SU-DHL-6 (cell line): ENCODE data around the gene LRRC4C.

Experiments used
- H2AFZ ChIP-seq: fragments of 200-600 bp; sonication (generic); 2 replicates; pipeline ENCODE4 v1.6.1; 2014; ENCODE audit warnings: low read depth, mild to moderate bottlenecking, moderate library complexity, mixed read lengths, antibody characterized with exemption, low read length; ENCODE audit not compliant: severe bottlenecking
- H3F3A ChIP-seq: fragments of 200-600 bp; shearing (Covaris generic); 2 replicates; pipeline ENCODE4 v1.6.0; 2016; ENCODE audit warnings: antibody characterized with exemption, mild to moderate bottlenecking; ENCODE audit not compliant: insufficient read depth
- H3K27ac ChIP-seq: fragments of 200-600 bp; sonication (generic); 2 replicates; pipeline ENCODE4 v1.5.1; 2016; ENCODE audit warnings: low read depth, mild to moderate bottlenecking, low read length, moderate library complexity, mixed read lengths
- H3K27me3 ChIP-seq: fragments of 200-600 bp; sonication (generic), shearing (Covaris generic); 2 replicates; pipeline ENCODE4 v1.6.0; 2014; ENCODE audit warnings: mild to moderate bottlenecking, low read length
- H3K36me3 ChIP-seq: fragments of 200-600 bp; sonication (generic); 2 replicates; pipeline ENCODE4 v1.6.1; 2014; ENCODE audit warnings: mild to moderate bottlenecking, low read length, mixed read lengths
- H3K4me2 ChIP-seq: fragments of 300-600, 200-600 bp; shearing (Covaris generic), sonication (generic); 2 replicates; pipeline ENCODE4 v1.6.0; 2014; ENCODE audit warnings: low read length, low read depth, mild to moderate bottlenecking; ENCODE audit not compliant: poor library complexity, severe bottlenecking
- H3K4me3 ChIP-seq: fragments of 200-600 bp; sonication (generic); 2 replicates; pipeline ENCODE4 v1.5.1; 2014; ENCODE audit warnings: antibody characterized with exemption, low read length, mild to moderate bottlenecking, mixed read lengths; ENCODE audit not compliant: insufficient read depth, poor library complexity, severe bottlenecking
- H3K79me2 ChIP-seq: fragments of 200-600 bp; sonication (generic); 2 replicates; pipeline ENCODE4 v1.6.1; 2014; ENCODE audit warnings: mild to moderate bottlenecking, low read length, moderate library complexity; ENCODE audit not compliant: insufficient read depth
- H3K9ac ChIP-seq: fragments of 200-600 bp; sonication (generic); 2 replicates; pipeline ENCODE4 v1.7.0; 2014; ENCODE audit warnings: mild to moderate bottlenecking, low read length
- H3K9me2 ChIP-seq: fragments of 200-600 bp; sonication (generic); replicated peaks from 2 replicates; pipeline ENCODE4 v1.6.1; 2014; ENCODE audit warnings: low read length; ENCODE audit not compliant: insufficient read depth
- H3K9me3 ChIP-seq: fragments of 200-600 bp; sonication (generic); 2 replicates; pipeline ENCODE4 v1.6.1; 2014; ENCODE audit warnings: low read length, mixed read lengths; ENCODE audit not compliant: insufficient read depth
- H4K20me1 ChIP-seq: fragments of 200-600 bp; sonication (generic); 2 replicates; pipeline ENCODE4 v1.6.1; 2014; ENCODE audit warnings: low read depth, mild to moderate bottlenecking, antibody characterized with exemption, low read length, moderate library complexity, mixed read lengths
- CTCF ChIP-seq: fragments of 200-600 bp; sonication (generic); IDR thresholded peaks from one replicate; pipeline ENCODE4 v1.5.1; 2017; ENCODE audit warnings: antibody characterized with exemption, mild to moderate bottlenecking, low read length, moderate library complexity; ENCODE audit not compliant: insufficient read depth, poor library complexity, severe bottlenecking
- EZH2phosphoT487 ChIP-seq: fragments of 200-600 bp; sonication (generic), shearing (Covaris generic); conservative IDR thresholded peaks from 2 replicates; pipeline ENCODE4 v1.6.1; 2018; ENCODE audit warnings: mild to moderate bottlenecking, antibody characterized with exemption, low read length, moderate library complexity, mixed read lengths

LRRC4C gene

GRCh38 chr11:41449483-41450050, 9.9 kb downstream of the LRRC4C start:
- Histone ChIP-seq H3K9ac (no peak overlapping the region), H3K4me2 (no peak overlapping the region), H2AFZ (no peak overlapping the region), H3K27ac (no peak overlapping the region), H4K20me1 (no peaks in the 10 kb centered on the region), H3K36me3 (no peaks in the 10 kb centered on the region), H3K9me3 (no peaks in the 10 kb centered on the region), H3K4me3 (no peak overlapping the region), H3F3A (no peaks in the 10 kb centered on the region), H3K27me3 (no peaks in the 10 kb centered on the region), H3K79me2 (no peaks in the 10 kb centered on the region), H3K9me2 (no peaks in the 10 kb centered on the region)
- TF ChIP-seq EZH2phosphoT487 (no peak), CTCF (no peak)

GRCh38 chr11:41446566-41446965, 12.9 kb downstream of the LRRC4C start:
- H4K20me1 ChIP-seq: no peaks in the 10 kb centered on the region
- no peaks in the 10 kb centered on the region for H3K9me2 ChIP-seq
- no peaks in the 10 kb centered on the region for H3K9me3 ChIP-seq
- H3K27me3 ChIP-seq: no peaks in the 10 kb centered on the region
- no peak for TF ChIP-seq CTCF
- no peak overlapping the region for H3K4me3 ChIP-seq
- H3K79me2 ChIP-seq: no peaks in the 10 kb centered on the region
- H3K4me2 ChIP-seq: no peak overlapping the region
- no peaks in the 10 kb centered on the region for H3F3A ChIP-seq
- H3K36me3 ChIP-seq: no peaks in the 10 kb centered on the region
- H2AFZ ChIP-seq: no peak overlapping the region
- no peak overlapping the region for H3K27ac ChIP-seq
- H3K9ac ChIP-seq: no peak overlapping the region

- no peaks in the 10 kb centered on the region for H4K20me1 ChIP-seq
- no peak overlapping the region for H3K27ac ChIP-seq
- no peaks in the 10 kb centered on the region for H3K9me2 ChIP-seq
- H3F3A ChIP-seq: no peaks in the 10 kb centered on the region
- no peak overlapping the region for H3K9ac ChIP-seq
- no peak overlapping the region for H3K4me3 ChIP-seq
- TF ChIP-seq CTCF (no peak), EZH2phosphoT487 (no peak)
- H3K27me3 ChIP-seq: no peaks in the 10 kb centered on the region
- no peaks in the 10 kb centered on the region for H3K36me3 ChIP-seq
- H3K79me2 ChIP-seq: no peaks in the 10 kb centered on the region
- H2AFZ ChIP-seq: no peak overlapping the region
- H3K9me3 ChIP-seq: no peaks in the 10 kb centered on the region
- no peak overlapping the region for H3K4me2 ChIP-seq
These were observed 13.3 kb downstream of the LRRC4C start for GRCh38 chr11:41446107-41446506.
